ENCODE measurements around the gene SPDYA.
A peak's percentile ranks its signal among the peaks of the same experiment; 100 is the strongest.
"Not testable (repeated sequence)": the region's sequence is repeated elsewhere in the genome, so short reads cannot be mapped to it uniquely, and the experiment has no call there.

SPDYA gene

DNA sequence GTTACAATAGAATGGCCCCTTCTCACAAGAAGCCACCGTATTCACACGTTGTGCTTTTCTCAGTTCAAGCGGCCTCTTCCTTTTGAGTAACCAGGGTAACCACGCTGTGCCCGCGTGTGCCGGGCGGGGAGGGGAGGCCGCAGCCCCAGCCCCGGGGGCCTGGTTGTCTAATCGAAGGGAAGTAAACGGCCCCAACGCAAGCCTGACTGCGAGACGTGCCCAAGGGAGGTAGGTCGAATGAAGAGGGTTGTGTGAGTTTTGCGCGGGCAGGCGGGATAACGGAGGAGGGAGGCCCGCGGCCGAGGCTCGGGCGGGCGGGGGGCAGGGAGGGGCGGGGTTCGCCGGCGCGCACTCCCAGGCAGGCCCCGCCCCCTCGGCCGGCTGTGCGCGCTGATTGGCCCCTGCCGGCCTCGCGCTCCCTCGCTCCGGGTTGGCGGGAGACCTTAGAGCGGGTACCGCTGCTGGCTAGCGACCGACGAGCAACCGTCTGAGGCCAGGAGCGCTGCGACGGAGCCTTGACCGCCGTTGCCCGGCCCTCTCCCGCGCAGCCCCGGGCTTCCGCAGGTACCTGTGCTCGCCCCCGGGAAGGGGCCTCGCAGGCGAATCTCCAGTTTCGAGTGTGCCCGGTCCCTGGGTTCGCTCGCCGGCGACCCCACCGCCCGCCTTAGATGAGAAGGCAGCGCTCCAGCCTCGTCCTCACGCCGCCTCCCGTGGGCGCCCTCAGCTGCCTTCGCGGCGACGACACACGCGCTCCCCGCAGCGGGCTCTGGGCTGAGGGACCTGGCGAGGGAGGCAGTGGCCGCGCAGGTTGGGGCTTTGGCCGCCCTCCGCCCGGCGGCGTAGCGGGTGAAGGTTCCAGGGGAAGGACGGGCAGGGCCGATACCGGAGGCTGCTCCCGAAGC is at the start of gene SPDYA:
Gene SPDYA, plus strand, starts transcription at position 451 of the 902 bp plus-strand sequence. CDS start 5,181 bp downstream, outside the sequence.
- H3K27ac ChIP-seq, result peak within 1 kb of the TSS; percentile 4
- DNase-seq (ENCODE audit: low read depth, low spot score), result no peak

GRCh38 chr2:28761420-28761819 is 49.2 kb upstream of the SPDYA start:
- DNase-seq (ENCODE audit: low read depth, low spot score), result no peak
- no peak overlapping the region for H3K27ac ChIP-seq

GRCh38 chr2:28764909-28765711 is 45.5 kb upstream of the SPDYA start:
- H3K27ac ChIP-seq, result no peak overlapping the region
- DNase-seq (ENCODE audit: low read depth, low spot score), result no peak

GRCh38 chr2:28766070-28766469 is 44.6 kb upstream of the SPDYA start:
- no peak for DNase-seq (ENCODE audit: low read depth, low spot score)

DNA sequence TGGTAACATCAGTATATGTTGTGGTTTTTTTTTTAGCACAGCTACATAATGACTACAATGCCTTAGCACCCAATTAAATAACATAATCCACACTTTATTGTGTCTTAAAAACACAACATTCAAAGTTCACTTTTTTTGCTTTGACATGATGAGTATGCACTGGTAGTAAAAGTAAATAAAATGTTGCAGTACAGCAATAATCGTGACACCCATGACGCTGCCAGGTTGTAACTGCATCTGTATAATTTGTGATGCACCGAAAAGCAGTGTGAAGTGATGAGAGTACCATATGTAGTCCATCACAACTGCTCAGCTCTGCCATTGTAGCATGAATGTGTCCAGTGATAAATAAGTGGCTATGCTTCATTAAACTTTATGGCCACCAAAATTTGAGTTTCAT is 43.3 kb upstream of the SPDYA start:
- H3K27ac ChIP-seq, result no peak overlapping the region
- DNase-seq (ENCODE audit: low read depth, low spot score), result no peak

More at GRCh38 chr2:28766070-28766469, 44.6 kb upstream of the SPDYA start:
- no peak overlapping the region for H3K27ac ChIP-seq

DNA sequence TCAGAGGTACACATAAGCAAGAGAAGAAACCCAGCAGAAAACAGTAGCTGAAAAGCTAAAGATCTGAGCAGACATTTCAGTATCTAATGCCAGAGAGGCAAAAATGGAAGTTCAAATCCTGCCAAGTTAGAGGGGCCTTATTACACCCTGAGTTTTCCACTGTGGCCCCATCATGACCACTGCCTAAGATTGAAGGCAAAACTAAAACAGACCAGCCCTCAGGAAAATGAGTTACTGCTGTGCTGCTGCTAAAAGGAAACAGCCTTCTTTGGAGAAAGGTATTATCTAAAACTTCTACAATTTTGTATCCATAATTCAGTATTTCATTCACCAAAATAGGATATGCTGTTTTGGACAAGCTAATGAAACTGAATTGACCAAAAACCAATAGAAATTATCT is 42.2 kb upstream of the SPDYA start:
- H3K27ac ChIP-seq, result no peak overlapping the region
- DNase-seq (ENCODE audit: low read depth, low spot score), result no peak

GRCh38 chr2:28768952-28769351 is 41.7 kb upstream of the SPDYA start:
- no peak for DNase-seq (ENCODE audit: low read depth, low spot score)
- H3K27ac ChIP-seq, result no peak overlapping the region

DNA sequence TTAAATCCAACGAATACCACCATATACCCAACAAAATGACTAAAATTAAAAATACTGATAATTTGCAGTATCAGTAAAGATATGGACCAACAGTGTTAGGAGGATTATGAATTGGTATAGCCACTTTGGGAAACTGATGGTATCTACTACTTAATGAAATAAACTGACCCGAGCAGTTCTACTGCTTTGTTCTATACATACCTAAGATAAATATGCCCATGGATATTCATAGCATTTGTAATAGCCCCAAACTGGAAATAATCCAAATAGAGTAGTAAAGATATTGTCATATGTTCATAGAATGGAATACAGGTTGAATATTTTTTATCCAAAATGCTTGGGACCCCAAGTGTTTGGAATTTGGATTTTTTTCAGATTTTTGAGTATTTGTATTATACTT is 38.3 kb upstream of the SPDYA start:
- no peak for DNase-seq (ENCODE audit: low read depth, low spot score)
- H3K27ac ChIP-seq, result no peak overlapping the region

GRCh38 chr2:28776471-28776870 is 34.2 kb upstream of the SPDYA start:
- DNase-seq (ENCODE audit: low read depth, low spot score), result no peak
- no peak overlapping the region for H3K27ac ChIP-seq

GRCh38 chr2:28778392-28778791 is 32.2 kb upstream of the SPDYA start:
- no peak for DNase-seq (ENCODE audit: low read depth, low spot score)
- H3K27ac ChIP-seq, result no peak overlapping the region

GRCh38 chr2:28779001-28779400 is 31.6 kb upstream of the SPDYA start:
- no peak for DNase-seq (ENCODE audit: low read depth, low spot score)

GRCh38 chr2:28780496-28780895 is 30.1 kb upstream of the SPDYA start:
- H3K27ac ChIP-seq, result peak overlapping the region; percentile 50
- no peak for DNase-seq (ENCODE audit: low read depth, low spot score)

More at GRCh38 chr2:28779001-28779400, 31.6 kb upstream of the SPDYA start:
- peak overlapping the region; percentile 5 for H3K27ac ChIP-seq

DNA sequence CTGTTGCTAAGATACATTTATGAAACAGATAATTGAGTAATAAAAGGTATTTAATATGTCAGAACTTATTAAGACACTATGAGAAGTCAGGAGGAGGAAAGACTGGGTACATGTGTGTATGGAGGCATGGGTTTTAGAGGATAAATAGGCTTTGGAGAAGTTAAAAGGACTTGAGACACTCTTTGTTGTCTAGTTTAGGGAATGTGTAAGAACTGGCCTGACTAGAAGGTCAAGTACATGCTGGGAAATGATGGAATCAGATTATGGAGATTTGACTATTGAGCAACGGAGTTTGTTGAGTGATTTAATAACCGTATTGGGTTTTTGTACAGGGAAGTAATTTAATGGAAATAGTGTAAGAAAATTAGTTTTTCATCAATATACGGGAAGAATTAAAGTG is 28.2 kb upstream of the SPDYA start:
- no peak overlapping the region for H3K27ac ChIP-seq
- no peak for DNase-seq (ENCODE audit: low read depth, low spot score)

DNA sequence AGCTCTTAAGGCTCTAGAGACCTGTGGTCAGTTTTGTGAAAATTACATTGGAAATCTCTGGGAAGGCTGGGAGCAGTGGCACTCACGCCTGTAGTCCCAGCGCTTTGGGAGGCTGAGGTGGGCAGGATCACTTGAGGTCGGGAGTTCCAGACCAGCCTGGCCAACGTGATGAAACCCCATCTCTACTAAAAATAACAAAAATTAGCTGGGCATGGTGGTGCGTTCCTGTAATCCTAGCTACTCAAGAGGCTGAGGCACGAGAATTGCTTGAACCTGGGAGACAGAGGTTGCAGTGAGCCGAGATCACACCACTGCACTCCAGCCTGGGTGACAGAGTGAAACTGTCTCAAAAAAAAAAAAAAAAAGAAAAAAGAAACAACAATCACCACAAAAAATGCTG is 26.1 kb upstream of the SPDYA start:
- DNase-seq (ENCODE audit: low read depth, low spot score); H3K27ac ChIP-seq: not testable (repeated sequence)

- no peak for DNase-seq (ENCODE audit: low read depth, low spot score)
- H3K27ac ChIP-seq, result no peak overlapping the region
Observed at GRCh38 chr2:28796620-28797019, 14.0 kb upstream of the SPDYA start.

DNA sequence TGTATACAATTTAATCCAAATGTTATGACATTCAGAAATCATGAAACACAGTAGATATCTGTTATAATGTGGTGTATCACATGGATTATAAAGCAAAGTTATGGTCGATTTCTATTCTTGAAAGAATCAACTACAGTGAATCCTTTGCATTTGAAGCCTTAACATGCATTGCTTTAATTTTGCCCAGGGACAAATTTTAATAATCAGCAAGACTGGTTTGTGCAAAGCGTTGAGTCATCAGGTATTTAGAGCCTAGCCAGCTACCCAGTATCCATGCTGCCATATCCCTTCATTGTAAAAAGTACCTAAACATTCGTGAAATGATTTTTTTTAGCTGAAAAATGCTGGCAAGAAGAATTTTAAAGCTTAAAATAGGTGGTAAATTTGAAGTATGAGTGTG is 8.9 kb upstream of the SPDYA start:
- no peak for DNase-seq (ENCODE audit: low read depth, low spot score)
- peak overlapping the region; percentile 12 for H3K27ac ChIP-seq

GRCh38 chr2:28802975-28803429 is 7.6 kb upstream of the SPDYA start:
- no peak for DNase-seq (ENCODE audit: low read depth, low spot score)
- H3K27ac ChIP-seq, result peak overlapping the region; percentile 15

- no peak for DNase-seq (ENCODE audit: low read depth, low spot score)
- H3K27ac ChIP-seq, result peak overlapping the region; percentile 4
Observed at GRCh38 chr2:28809927-28810326, 707 bp upstream of the SPDYA start.

DNA sequence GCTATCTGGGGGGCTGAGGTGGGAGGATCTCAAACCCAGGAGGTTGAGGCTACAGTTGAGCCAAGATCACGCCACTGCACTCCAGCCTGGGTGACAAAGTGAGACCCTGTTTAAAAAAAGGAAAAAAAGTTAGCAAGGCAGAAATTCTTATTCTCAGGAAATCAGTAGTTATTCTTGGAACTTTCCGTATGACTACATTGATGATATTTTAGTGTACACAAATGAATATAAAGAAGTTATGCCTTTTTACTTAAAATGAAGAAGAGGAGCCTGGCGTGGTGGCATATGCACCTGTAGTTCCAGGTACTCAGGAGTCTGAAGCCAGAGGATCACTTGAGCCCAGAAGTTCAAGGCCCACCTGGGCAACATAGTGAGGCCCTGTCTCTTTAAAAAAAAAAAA is 7.4 kb downstream of the SPDYA start:
- no peak overlapping the region for H3K27ac ChIP-seq
- no peak for DNase-seq (ENCODE audit: low read depth, low spot score)

DNA sequence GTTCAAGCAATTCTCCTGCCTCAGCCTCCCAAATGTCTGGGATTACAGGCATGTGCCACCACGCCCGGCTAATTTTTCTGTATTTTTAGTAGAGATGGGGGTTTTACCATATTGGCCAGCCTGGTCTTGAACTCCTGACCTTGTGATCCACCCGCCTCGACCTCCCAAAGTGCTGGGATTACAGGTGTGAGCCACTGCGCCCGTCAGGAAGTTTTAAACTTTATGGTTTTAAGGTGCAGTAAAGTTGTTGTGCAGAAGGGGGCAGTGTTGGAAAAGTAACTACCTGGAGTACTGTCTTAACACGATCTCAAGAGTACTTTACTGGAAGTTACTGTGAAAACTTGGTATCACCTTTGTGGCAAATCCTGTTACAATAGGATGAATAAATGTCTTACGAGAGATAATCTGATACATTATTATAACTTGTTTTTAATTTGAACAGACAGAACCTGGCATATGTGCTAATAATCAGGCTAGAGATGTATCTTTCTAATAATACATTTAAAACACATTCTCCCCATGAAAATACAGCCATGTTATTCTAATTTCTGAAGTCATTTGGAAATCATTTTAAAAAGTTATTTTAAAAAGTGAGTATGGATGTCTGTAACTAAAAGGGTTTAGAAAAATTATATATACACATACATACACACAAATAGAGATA is 10.8 kb downstream of the SPDYA start:
- DNase-seq (ENCODE audit: low read depth, low spot score), result no peak
- no peak overlapping the region for H3K27ac ChIP-seq

DNA sequence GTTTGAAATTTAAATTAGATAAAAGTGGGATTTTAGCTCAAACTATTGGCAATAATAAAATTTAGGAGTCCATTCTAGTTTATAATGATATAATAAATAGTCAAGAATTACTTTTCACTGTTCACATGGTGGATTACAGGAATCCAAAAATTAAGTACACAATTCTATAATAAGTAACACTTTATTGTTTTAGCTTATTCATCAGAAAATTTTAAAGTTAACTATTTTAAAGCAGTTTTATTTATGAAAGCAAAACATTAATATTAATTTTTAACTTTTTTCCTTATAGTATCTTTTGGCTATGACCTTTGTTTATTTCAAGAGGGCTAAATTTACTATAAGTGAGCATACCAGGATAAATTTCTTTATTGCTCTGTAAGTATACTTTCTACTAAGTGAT is 11.4 kb downstream of the SPDYA start:
- H3K27ac ChIP-seq, result no peak overlapping the region
- no peak for DNase-seq (ENCODE audit: low read depth, low spot score)
